Gastrocnemius medialis (tissue), 4 donors: ENCODE results near the gene SLC38A8.

Experiments used
- CTCF ChIP-seq, 5 experiments: fragments of 450-650 bp in 3 of 5; fragments of 200-600 bp in 2 of 5; sonication (generic) in 2 of 5; IDR thresholded peaks in 4 of 5; conservative IDR thresholded peaks in 1 of 5; 1 replicate in 4 of 5; 2 replicates in 1 of 5; pipeline ENCODE4 v1.5.1; 2016 to 2019; ENCODE audit warnings: antibody characterized with exemption in 5 of 5, mild to moderate bottlenecking in 3 of 5, moderate library complexity in 3 of 5
- POLR2A ChIP-seq, 2 donors: fragments of 450-650 bp; IDR thresholded peaks; one replicate each; pipeline ENCODE4 v1.6.1; 2017; ENCODE audit warnings: antibody characterized with exemption in 2 of 2, mild to moderate bottlenecking in 2 of 2, moderate library complexity in 2 of 2

GRCh38 chr16:83992624-83993023 lies 50.0 kb downstream of the SLC38A8 start:
- TF ChIP-seq CTCF (IDR thresholded peaks at IDR 0.05 in 4 of 5, conservative IDR thresholded peaks at IDR 0.05 in 1 of 5) = no peak
- TF ChIP-seq POLR2A (IDR thresholded peaks at IDR 0.05) = no peak
